ENCODE results near the gene ORAI1.
"Not testable (repeated sequence)": the region's sequence is repeated elsewhere in the genome, so short reads cannot be mapped to it uniquely, and the experiment has no call there.

The ORAI1 gene

DNA sequence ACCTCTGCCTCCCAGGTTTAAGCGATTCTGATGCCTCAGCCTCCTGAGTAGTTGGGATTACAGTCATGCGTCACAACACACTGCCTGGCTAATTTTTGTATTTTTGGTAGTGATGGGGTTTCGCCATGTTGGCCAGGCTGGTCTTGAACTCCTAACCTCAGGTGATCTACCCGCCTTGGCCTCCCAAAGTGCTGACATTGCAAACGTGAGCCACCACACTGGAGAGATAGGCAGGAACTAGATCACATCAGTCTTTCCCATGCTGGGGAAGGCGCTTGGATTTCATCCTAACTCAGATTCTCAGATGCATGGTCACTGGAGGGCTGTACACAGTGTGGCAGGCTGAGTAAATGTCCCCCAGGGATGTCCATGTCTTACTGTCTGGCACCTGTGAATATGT lies 18.0 kb upstream of the ORAI1 start:
- no peak for DNase-seq

DNA sequence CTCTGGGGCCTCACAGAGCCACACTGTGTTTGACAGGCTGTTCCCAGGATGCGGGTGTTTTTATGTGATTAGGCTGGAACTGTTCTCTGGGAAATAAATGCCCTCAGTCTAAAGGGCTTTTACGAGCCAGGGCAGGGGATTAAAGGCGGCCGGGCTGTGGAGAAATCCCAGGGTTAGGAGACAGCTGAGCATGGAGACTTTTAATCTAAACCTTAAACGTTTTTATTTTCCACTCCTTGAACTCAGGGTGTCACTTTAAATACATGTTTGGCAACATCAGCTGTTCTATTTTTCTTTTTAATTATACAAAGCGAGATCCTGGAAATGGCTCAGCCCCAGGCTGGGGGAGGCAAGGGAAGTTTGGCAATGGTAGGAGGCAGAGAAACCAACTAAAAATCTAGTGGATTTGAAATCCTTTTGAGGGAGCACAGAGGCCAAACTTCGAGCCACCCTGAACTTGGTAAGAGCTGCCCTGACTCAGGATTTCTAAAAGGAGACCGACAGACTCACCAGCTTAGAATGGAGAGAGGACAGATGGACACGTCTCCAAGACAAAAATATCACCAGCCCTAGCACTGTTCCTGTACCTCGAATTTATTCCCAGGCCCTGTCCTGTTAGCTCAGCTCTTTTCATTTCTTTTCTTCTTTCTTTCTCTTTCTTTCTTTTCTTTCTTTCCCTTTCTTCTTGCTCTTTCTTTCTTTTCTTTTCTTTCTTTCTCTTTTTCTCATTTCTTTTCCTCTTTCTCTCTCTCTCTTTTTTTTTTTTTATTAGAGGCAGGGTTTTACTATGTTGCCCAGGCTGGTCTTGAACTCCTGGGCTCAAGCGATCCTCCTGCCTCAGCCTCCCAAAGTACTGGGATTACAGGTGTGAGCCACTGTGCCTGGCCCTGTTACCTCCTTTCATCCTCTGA lies 15.8 kb upstream of the ORAI1 start:
- peak in 1 of 2 experiments; percentile 37 for DNase-seq

- DNase-seq: peak in 1 of 2 experiments; percentile 69
Observed at GRCh38 chr12:121611306-121611705, 15.0 kb upstream of the ORAI1 start.

- no peak for DNase-seq
Observed at GRCh38 chr12:121613462-121613861, 12.9 kb upstream of the ORAI1 start.

DNA sequence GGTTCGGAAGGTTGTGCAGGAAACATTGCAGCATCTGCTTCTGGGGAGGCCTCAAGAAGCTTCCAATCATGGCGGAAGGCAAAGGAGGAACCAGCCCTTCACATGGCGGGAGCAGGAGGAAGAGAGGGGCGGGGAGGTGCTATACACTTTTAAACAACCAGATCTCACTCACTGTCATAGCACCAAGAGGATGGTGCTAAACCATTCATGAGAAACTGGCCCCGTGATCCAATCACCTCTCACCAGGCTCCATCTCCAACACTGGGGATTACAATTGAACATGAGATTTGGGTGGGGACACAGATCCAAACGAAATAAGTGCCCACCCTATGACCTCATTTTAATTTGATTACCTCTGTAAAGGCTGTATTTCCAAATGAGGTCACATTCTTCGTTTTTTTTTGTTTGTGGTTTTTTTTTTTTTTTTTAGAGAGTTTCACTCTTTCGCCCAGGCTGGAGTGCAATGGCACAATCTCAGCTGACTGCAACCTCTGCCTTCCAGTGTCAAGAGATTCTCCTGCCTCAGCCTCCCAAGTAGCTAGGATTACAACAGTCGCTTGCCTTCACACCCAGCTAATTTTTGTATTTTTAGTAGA lies 11.4 kb upstream of the ORAI1 start:
- DNase-seq: no peak

DNA sequence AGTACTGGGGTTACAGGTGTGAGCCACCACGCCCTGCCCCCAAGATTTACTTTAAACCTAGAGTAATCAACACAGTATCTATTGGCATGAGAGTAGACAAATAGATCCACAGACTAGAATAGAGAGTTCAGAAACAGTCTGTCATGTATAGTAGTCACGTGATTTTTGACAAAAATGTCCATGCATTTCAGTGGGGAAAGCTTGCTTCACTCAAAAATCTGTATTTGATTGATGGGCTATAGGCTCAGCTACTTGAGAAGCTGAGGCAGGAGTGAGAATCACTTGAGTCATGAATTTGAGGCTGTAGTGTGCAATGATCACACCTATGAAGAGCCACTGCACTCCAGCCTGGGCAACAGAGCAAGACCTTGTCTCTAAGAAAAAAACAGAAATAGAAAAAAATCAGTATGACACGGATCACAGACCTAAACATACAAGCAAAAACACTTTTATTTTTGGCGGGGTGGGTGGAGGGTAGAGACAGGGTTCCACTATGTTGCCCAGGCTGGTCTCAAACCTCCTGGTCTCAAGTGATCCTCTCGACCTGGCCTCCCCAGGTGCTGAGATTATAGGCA lies 7.6 kb upstream of the ORAI1 start:
- no peak for DNase-seq

DNA sequence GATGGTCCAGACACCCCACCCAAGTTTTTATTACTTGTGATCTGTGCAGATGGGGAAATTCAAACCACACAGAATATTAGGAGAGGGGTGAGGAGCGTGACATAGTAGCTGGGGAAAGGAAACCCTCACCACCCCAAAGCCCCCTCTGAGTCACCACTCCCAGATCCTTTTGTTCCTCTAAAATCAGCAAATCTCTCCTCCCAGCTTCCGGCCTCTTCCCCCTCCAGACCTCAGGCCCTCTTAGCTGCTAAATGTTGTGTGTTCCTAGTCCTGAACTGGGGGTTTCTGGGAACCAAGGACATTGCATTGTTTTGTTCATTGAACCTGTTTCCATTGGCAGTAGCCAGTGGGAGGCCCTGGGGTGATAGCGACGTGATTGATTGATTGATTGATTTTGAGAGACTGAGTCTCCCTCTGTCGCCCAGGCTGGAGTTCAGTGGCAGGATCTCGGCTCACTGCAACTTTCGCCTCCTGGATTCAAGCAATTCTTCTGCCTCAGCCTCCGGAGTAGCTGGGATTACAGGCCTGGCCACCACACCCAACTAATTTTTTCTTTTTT lies 5.9 kb upstream of the ORAI1 start:
- DNase-seq: no peak

GRCh38 chr12:121626853-121627640 lies 717 bp downstream of the ORAI1 start:
- DNase-seq: peak in 1 of 2 experiments; percentile 41

GRCh38 chr12:121628037-121628436 lies 1.7 kb downstream of the ORAI1 start:
- DNase-seq: no peak

- no peak for DNase-seq
Observed at GRCh38 chr12:121628536-121628935, 2.2 kb downstream of the ORAI1 start.

DNA sequence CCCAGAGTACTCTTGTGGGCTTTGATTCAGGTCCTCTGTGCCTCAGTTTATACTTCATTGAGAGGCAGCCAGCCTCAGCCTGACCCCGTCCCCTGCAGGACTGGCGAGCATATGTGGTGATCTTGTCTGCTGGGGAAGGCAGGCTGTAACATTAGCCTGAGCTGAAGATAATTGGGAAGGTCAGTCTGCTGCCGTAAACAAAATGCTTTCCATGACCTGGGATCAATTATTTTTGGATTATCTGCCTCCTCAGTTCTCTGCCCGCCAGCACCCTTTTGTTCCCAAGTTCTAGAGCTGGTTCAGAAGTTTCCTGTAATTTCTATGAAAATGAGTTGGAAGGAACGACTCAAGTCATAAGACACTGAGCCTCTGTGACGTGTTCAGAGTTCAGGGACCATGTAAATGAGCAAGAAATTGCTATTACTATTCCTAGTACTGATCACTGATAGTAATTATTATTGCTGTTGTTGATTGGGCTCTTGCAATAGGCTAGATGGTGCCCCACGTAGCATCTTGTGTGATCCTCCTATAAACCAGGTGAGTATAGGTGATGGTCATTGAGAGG lies 4.5 kb downstream of the ORAI1 start:
- DNase-seq: no peak

- DNase-seq: no peak
Observed at GRCh38 chr12:121632069-121632970, 6.0 kb downstream of the ORAI1 start.

DNA sequence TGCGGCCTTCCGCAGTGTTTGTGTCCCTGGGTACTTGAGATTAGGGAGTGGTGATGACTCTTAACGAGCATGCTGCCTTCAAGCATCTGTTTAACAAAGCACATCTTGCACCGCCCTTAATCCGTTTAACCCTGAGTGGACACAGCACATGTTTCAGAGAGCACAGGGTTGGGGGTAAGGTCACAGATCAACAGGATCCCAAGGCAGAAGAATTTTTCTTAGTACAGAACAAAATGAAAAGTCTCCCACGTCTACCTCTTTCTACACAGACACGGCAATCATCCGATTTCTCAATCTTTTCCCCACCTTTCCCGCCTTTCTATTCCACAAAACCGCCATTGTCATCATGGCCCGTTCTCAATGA lies 7.5 kb downstream of the ORAI1 start:
- not testable (repeated sequence) for DNase-seq

GRCh38 chr12:121634836-121635235 lies 8.5 kb downstream of the ORAI1 start:
- DNase-seq: no peak

DNA sequence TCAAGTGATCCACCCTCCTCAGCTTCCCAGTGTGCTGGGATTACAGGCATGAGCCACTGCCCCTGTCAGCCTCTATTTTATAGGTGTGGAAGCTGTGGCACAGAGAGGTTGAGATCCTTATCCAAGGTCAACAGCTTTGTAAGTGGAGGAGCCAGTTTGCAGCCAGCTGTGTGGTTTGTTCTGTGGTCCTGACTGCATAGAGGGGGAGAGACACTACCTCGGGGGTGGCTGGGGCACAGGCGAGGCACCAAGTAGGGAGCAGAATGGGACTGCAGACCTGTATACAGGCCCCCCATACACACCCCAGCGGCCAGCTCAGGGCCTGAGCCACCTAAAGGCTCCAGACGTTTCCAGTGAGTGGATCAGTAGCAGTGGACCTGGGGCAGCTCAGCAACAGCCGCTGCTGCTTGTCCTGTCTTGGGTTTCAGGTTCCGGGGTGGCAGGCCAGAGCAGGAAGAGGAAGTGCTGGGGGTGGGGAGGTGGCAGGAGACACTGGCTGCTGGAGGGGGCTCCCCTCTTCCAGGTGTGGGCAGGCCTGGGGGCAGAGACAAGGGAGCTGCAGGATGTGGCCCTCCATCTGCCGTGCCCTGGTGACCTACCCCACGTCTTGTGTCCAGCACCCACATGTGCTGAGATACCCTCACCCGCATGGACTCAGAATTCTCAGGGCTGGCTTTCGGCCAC lies 11.0 kb downstream of the ORAI1 start:
- DNase-seq: no peak

DNA sequence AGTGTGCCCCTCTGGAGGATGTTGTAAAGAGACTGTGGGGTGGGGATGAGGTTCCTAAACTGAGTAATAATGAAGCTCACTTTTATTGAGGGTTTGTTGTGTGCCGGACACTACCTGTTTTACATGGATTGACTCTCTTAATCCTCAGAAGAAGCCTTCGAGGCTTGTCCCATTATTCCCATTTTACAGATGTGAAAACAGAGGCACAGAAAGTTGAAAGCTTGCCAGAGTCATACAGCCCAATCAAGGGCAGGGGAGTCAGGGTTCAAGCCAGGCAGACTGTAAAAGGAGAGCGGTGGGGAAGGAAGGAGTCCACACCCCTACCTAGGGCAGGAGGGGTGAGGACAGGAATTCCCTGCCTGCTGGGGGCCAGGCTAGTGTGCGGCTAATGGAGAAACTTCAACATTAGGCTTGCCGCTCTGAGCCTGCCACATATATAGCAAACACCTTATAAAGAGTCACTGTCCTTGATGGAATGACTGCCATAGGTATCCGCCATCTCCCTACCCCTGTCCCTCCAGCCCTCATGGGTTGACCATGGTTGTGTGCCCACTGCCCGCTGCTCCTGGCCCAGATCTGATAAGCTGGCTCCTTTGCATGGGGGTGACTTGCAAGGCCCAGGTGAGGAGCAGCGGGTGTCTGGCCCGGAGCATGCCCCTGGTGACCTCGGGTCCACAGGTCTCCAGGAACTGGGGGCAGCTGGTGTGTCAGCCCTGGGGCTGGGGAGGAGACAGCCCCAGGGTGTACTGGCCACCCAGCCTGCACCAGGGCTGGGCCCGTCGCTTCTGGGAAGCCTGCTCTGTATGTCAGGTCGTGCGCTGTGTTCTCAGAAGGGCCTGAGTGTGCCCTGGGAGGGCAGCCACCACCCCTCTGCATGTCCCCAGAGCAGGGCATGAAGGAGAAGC lies 12.2 kb downstream of the ORAI1 start:
- no peak for DNase-seq

- DNase-seq: no peak
Observed at GRCh38 chr12:121641343-121641630, 15.0 kb downstream of the ORAI1 start.

GRCh38 chr12:121648458-121649028 lies 22.2 kb downstream of the ORAI1 start:
- no peak for DNase-seq

DNA sequence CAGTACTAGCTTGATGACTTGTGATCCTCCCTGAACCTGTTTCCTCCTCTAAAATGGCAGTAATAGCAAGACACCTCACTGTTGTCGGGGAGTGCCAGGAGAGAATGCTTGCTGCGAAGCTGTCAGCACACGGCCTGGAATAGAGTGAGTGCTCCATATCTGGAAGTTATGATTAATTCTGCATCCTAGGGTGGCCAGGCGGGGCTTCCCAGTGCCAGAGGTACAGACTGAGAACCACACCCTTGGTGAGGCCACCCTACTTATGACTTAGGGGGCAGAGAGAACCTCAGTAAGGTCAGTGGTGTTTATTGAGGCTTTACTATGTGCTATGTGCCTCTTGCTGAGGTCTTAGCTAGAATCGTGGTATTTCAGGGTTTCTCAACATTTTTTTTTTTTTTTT lies 23.0 kb downstream of the ORAI1 start:
- DNase-seq: no peak

Measured in NCI-H446 (cell line).